Measurements from ENCODE around the gene LRFN3.
"Not testable (repeated sequence)": the region's sequence is repeated elsewhere in the genome, so short reads cannot be mapped to it uniquely, and the experiment has no call there.

The LRFN3 gene

GRCh38 chr19:35963514-35963913 lies 27.3 kb downstream of the LRFN3 start:
- in situ Hi-C loops (cut with MboI; ENCODE audit: low sequenced_read_pairs), result no loop called here

- in situ Hi-C loops (cut with MboI; ENCODE audit: low sequenced_read_pairs), result no loop called here
Measured at GRCh38 chr19:35966771-35967170, 30.6 kb downstream of the LRFN3 start.

GRCh38 chr19:35973487-35973886 lies 37.3 kb downstream of the LRFN3 start:
- in situ Hi-C loops (cut with MboI; ENCODE audit: low sequenced_read_pairs), result no loop called here

- in situ Hi-C loops (cut with MboI; ENCODE audit: low sequenced_read_pairs), result no loop called here
Measured at GRCh38 chr19:35975608-35976214, 39.5 kb downstream of the LRFN3 start.

GRCh38 chr19:35977446-35978222 lies 41.5 kb downstream of the LRFN3 start:
- in situ Hi-C loops (cut with MboI; ENCODE audit: low sequenced_read_pairs), result no loop called here

- in situ Hi-C loops (cut with MboI; ENCODE audit: low sequenced_read_pairs), result no loop called here
Measured at GRCh38 chr19:35978271-35978670, 42.1 kb downstream of the LRFN3 start.

GRCh38 chr19:35978832-35979365 lies 42.7 kb downstream of the LRFN3 start:
- in situ Hi-C loops (cut with MboI; ENCODE audit: low sequenced_read_pairs), result no loop called here

GRCh38 chr19:35980997-35981396 lies 44.8 kb downstream of the LRFN3 start:
- in situ Hi-C loops (cut with MboI; ENCODE audit: low sequenced_read_pairs), result not testable (repeated sequence)

GRCh38 chr19:35983177-35983576 lies 47.0 kb downstream of the LRFN3 start:
- in situ Hi-C loops (cut with MboI; ENCODE audit: low sequenced_read_pairs), result no loop called here

- in situ Hi-C loops (cut with MboI; ENCODE audit: low sequenced_read_pairs), result no loop called here
Measured at GRCh38 chr19:35986111-35986510, 49.9 kb downstream of the LRFN3 start.

- in situ Hi-C loops (cut with MboI; ENCODE audit: low sequenced_read_pairs), result no loop called here
Measured at GRCh38 chr19:35986664-35987570, 50.7 kb downstream of the LRFN3 start.

GRCh38 chr19:35987571-35987896 lies 51.4 kb downstream of the LRFN3 start:
- in situ Hi-C loops (cut with MboI; ENCODE audit: low sequenced_read_pairs), result no loop called here

- in situ Hi-C loops (cut with MboI; ENCODE audit: low sequenced_read_pairs), result no loop called here
Measured at GRCh38 chr19:35988824-35989223, 52.6 kb downstream of the LRFN3 start.

GRCh38 chr19:35990156-35990555 lies 54.0 kb downstream of the LRFN3 start:
- in situ Hi-C loops (cut with MboI; ENCODE audit: low sequenced_read_pairs), result no loop called here

GRCh38 chr19:35990771-35991730 lies 54.9 kb downstream of the LRFN3 start:
- in situ Hi-C loops (cut with MboI; ENCODE audit: low sequenced_read_pairs), result no loop called here

- in situ Hi-C loops (cut with MboI; ENCODE audit: low sequenced_read_pairs), result no loop called here
Measured at GRCh38 chr19:35991731-35992450, 55.7 kb downstream of the LRFN3 start.

GRCh38 chr19:35992907-35993765 lies 57.0 kb downstream of the LRFN3 start:
- in situ Hi-C loops (cut with MboI; ENCODE audit: low sequenced_read_pairs), result no loop called here

- in situ Hi-C loops (cut with MboI; ENCODE audit: low sequenced_read_pairs), result no loop called here
Measured at GRCh38 chr19:35993923-35994598, 57.9 kb downstream of the LRFN3 start.

Measured in HL-60/S4 treated with retinoic acid at 250 ng/mL for 4 days and 3 days (cell line).